Measurements from ENCODE around the gene COLEC12.

COLEC12 gene

GRCh38 chr18:506264-506663 lies 5.8 kb upstream of the COLEC12 start:
- in situ Hi-C loops (cut with MboI; ENCODE audit: low sequenced_read_pairs) = no loop called here

- in situ Hi-C loops (cut with MboI; ENCODE audit: low sequenced_read_pairs) = no loop called here
Observed at GRCh38 chr18:505483-506122, 5.1 kb upstream of the COLEC12 start.

GRCh38 chr18:501406-501714 lies 859 bp upstream of the COLEC12 start:
- in situ Hi-C loops (cut with MboI; ENCODE audit: low sequenced_read_pairs) = no loop called here

- in situ Hi-C loops (cut with MboI; ENCODE audit: low sequenced_read_pairs) = no loop called here
Observed at GRCh38 chr18:499776-500631, 497 bp downstream of the COLEC12 start.

GRCh38 chr18:498931-499775 lies 1.3 kb downstream of the COLEC12 start:
- in situ Hi-C loops (cut with MboI; ENCODE audit: low sequenced_read_pairs) = no loop called here

GRCh38 chr18:497688-498087 lies 2.8 kb downstream of the COLEC12 start:
- in situ Hi-C loops (cut with MboI; ENCODE audit: low sequenced_read_pairs) = no loop called here

GRCh38 chr18:495452-495851 lies 5.0 kb downstream of the COLEC12 start:
- in situ Hi-C loops (cut with MboI; ENCODE audit: low sequenced_read_pairs) = no loop called here

GRCh38 chr18:495017-495416 lies 5.5 kb downstream of the COLEC12 start:
- in situ Hi-C loops (cut with MboI; ENCODE audit: low sequenced_read_pairs) = no loop called here

- in situ Hi-C loops (cut with MboI; ENCODE audit: low sequenced_read_pairs) = no loop called here
Observed at GRCh38 chr18:493986-494983, 6.2 kb downstream of the COLEC12 start.

- in situ Hi-C loops (cut with MboI; ENCODE audit: low sequenced_read_pairs) = no loop called here
Observed at GRCh38 chr18:492451-492850, 8.1 kb downstream of the COLEC12 start.

- in situ Hi-C loops (cut with MboI; ENCODE audit: low sequenced_read_pairs) = no loop called here
Observed at GRCh38 chr18:490624-491023, 9.9 kb downstream of the COLEC12 start.

- in situ Hi-C loops (cut with MboI; ENCODE audit: low sequenced_read_pairs) = no loop called here
Observed at GRCh38 chr18:490024-490366, 10.5 kb downstream of the COLEC12 start.

- in situ Hi-C loops (cut with MboI; ENCODE audit: low sequenced_read_pairs) = no loop called here
Observed at GRCh38 chr18:489244-490023, 11.1 kb downstream of the COLEC12 start.

GRCh38 chr18:486929-487740 lies 13.4 kb downstream of the COLEC12 start:
- in situ Hi-C loops (cut with MboI; ENCODE audit: low sequenced_read_pairs) = no loop called here

GRCh38 chr18:484749-485464 lies 15.6 kb downstream of the COLEC12 start:
- in situ Hi-C loops (cut with MboI; ENCODE audit: low sequenced_read_pairs) = no loop called here

- in situ Hi-C loops (cut with MboI; ENCODE audit: low sequenced_read_pairs) = no loop called here
Observed at GRCh38 chr18:478681-479080, 21.8 kb downstream of the COLEC12 start.

GRCh38 chr18:477565-477964 lies 22.9 kb downstream of the COLEC12 start:
- in situ Hi-C loops (cut with MboI; ENCODE audit: low sequenced_read_pairs) = no loop called here

- in situ Hi-C loops (cut with MboI; ENCODE audit: low sequenced_read_pairs) = no loop called here
Observed at GRCh38 chr18:476251-476664, 24.2 kb downstream of the COLEC12 start.

All from HL-60/S4 treated with retinoic acid at 250 ng/mL for 4 days and 3 days (cell line).